GM19397 (cell line): ENCODE measurements around the gene GALNS.
"Not testable (repeated sequence)": the region's sequence is repeated elsewhere in the genome, so short reads cannot be mapped to it uniquely, and the experiment has no call there.

Experiments used
- ATAC-seq: cut with Tn5 transposase; IDR thresholded peaks from one replicate; pipeline ENCODE4 v1.9.1; 2021; ENCODE audit warnings: mild to moderate bottlenecking, moderate library complexity; ENCODE audit not compliant: unreplicated experiment

GALNS gene

GRCh38 chr16:88856828-88857727 is at the start of gene GALNS, which contains the start of gene TRAPPC2L:
TSS of gene GALNS (minus strand) at chr16:88856947. CDS start at chr16:88856877, 70 bp downstream.
TSS of gene TRAPPC2L (plus strand) at chr16:88857127. CDS start at chr16:88857151, 24 bp downstream.
- ATAC-seq = peak; percentile 84

- no peak for ATAC-seq
Measured at GRCh38 chr16:88906020-88906419, 49.3 kb upstream of the GALNS start.

DNA sequence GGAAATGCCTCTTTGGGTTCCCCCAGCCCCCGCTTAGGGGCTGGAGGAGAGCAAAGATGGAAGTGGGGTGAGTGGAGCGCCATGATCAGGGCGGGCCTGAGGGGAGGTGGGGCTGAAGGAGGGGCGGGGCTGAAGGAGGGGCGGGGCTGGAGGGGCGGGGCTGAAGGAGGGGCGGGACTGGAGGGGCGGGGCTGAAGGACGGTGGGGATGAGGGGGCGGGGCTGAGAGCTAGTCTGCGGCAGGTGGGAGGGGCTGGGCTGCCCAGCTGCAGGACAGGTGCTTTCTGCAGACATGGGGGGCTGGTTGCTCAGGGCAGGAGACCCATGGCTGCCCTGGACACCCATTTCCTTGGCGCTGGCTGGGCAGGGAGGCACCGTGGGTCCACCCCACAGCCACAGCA is 48.8 kb upstream of the GALNS start:
- ATAC-seq = no peak

DNA sequence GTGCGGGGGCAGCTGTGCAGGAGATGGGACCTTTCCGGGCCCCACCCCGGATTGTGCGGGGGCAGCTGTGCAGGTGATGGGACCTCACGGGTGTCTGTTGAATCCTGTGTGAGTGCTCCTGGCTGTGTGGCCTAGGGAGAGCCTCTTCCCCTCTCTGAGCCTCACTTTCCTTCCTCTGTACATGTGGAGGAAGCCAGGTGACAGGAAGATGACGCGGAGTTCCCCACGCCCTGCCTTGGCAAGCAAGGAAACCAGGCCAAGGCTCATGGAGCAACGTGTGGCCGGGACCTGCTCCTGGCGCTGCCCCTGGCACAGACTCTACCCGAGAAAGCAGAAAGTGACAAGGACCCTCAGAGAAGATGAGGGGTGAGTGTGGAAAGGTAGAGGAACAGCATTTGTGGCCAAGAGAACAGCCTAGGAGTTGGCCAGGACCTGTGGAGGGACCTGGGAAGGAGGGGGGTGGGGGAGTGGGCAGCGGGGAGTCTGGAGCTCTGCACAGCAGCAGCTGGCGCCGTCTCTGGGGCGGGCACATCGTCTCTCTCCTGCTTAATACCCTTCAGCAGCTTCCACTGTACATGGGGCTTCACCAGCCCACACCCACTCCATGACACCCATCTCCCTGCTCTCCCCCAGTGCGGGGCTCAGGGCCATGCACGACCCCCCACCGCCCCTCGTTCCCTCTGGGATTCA is 48.1 kb upstream of the GALNS start:
- ATAC-seq = no peak

DNA sequence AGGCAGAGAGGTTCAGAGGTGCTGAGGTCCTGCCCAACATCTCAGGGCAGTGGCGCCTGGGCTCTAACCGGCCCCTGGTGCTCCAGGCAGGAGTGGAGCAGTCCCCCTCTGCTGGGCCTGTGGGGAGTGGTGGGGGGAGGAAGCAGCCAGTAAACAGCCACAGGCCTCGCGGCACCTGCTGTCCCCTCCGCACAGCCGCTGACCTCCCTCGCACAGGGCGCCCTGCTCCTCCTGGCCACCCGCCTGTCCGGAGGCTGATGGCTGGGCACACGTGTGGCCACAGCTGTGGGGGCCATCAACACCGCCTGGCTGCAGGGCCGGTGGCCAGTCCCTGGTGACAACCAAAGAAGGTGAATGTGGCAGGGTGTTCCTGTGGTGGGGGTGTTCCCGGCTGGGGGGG is 46.5 kb upstream of the GALNS start:
- ATAC-seq = no peak

- ATAC-seq = no peak
Measured at GRCh38 chr16:88902744-88903143, 46.0 kb upstream of the GALNS start.

- ATAC-seq = no peak
Measured at GRCh38 chr16:88901718-88902337, 45.1 kb upstream of the GALNS start.

DNA sequence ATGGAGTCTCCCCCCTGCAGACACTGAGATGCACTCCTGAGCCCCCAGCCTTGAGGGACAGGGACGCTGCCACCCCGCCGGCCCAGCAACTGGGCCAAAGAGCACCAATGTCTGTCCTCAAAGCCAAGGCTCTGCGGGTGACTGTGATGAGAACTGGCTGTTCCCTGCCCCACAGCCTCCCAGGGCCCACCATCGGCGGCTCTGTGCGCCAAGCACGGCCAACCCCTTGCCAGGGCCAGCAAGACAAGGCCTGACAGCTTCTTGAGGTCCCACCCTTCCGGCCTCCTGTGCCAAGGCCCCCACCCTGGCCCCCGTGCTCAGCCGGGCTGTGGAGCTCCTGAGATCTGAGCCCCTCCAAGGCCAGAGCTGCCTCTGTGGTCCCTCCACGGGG is 43.9 kb upstream of the GALNS start:
- ATAC-seq = no peak

GRCh38 chr16:88899901-88900661 is 43.3 kb upstream of the GALNS start:
- ATAC-seq = no peak

DNA sequence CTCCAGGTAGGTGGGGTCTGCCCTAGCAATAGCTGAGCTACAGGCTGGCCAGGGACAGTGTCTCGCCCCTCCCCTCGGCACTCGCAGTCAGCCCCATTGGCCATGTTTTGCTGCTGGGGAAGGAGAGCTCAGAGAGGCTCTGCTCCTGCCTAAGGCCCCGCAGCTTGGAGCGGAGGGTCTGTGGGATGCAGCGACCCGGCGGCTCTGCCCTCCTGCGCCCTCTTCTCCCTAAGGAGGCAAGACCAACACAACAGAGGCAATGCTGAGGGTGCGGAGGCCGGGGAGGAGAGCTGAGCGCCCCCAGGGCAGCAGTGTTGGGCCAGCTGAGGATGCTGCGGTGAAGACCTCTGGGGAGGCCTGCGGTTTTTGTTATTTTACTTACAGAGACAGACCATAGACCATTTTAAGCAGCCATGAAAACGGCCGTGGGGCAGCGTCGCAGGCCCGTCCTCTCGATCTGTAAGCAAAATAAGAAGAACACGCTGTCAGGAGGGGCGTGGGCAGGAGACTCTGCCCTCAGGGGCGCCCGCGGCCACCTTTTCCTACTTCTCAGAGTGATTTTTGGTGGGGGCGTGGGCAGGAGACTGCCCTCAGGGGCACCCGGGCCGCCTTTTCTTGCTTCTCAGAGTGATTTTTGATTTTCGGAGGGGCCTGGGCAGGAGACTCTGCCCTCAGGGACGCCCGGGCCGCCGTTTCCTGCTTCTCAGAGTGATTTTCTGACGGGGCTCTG is 41.1 kb upstream of the GALNS start:
- no peak for ATAC-seq

GRCh38 chr16:88896238-88897070 is 39.7 kb upstream of the GALNS start:
- ATAC-seq = no peak

DNA sequence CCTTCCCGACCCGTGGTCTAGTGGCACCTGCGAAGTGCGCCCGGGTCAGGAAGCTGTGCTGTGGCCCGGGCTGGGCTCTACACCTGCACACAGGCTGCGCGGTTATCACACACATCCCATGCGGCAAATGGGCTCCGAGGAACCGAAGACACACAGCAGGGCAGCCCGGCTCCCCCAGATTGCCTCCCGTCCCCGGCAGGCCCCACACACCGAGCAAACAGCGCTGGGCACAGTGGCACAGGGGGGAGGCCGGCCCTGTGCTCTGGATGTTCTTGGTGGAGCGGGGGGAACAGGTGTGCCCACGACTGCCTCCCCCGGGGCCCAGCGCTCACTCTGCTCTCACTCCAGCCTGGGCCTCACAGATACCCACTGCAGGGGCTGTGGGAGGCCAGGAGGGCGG is 38.6 kb upstream of the GALNS start:
- no peak for ATAC-seq

DNA sequence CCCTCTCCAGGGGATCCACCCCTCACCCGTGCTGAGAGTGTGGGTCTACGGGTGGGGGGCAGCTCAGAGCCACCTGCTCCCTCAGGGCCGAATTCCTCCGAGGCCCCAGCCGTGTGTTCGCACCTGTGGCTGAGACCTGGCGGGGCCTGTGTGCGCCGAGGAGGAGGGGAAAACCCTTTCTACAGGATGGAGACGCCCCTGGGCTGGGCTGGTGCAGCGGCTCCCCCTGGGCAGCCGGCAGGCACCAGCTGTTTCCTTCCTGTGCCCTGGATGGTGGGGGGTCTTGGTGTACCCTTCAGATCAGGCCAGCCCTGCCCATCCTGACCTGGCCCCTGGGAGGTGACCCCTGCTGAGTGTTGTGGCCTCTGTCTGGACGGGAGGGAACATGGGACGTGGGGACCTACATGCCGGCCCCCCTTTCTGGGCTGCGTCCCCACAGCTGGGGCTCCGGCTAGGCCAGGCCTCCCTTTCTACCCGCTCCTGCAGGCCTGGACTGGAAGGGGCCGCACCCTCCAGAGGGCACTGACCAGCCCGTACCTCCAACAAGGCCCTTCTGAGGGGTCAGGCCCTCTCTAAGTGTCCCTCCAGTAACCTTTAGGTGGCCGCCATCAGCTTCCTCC is 38.0 kb upstream of the GALNS start:
- no peak for ATAC-seq

- not testable (repeated sequence) for ATAC-seq
Measured at GRCh38 chr16:88894266-88894665, 37.5 kb upstream of the GALNS start.

DNA sequence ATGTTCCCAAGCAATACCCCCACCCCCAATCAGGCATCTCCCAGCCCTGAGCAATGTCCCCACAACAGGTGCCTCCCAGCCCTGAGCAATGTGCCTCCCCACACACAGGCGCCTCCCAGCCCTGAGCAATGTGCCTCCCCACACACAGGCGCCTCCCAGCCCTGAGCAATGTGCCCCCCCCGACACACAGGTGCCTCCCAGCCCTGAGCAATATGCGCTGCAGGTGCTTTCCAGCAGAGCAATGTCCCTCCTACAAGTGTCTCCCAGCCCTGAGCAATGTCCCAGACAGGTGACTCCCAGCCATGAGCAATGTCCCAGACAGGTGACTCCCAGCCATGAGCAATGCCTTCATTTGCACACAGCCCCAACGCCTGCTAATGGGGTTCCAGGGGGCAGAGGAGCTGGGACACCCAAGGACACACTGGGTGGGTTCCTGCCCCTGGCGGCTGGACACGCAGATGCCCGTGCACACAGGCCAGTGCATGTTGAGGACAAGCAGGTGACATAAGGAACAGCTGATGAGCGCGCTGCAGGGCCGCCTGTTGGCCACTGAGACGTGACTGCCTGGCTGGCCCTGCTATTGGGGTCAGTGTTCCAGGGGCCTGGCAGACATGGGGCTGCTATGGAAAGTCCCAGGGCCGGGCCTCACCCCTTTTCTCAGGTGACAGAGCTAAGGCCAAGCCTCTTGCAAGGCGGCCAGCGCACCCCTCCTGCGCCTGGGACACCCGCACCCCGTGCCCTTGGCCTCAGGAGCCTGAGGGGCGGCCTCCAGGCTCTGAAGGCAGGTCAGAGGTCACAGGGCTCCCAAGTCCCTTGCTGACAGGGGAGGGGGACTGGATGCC is 36.6 kb upstream of the GALNS start:
- no peak for ATAC-seq

DNA sequence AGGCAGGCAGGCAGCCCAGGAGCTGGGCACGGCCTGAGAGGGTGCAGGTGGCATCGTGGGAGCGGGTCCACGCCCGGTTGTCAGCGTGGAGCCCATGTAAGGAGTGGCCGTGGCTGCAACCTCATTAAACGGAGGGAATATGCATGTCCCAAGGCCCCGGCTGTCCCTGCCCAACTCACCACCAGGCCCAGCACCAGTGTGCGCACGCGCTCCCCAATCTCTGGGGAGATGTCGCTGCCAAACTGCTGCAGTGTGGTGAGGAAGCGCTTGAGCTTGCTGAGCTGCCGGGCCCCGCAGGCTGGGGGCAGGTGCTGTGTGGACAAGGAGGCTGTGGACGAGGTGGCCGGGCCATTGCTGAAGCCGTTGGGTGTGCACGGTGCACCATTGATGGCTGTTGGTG is 35.3 kb upstream of the GALNS start:
- no peak for ATAC-seq

GRCh38 chr16:88891083-88891482 is 34.3 kb upstream of the GALNS start:
- no peak for ATAC-seq
